Natural killer cell (primary cell): ENCODE results near the gene URI1. TPM values are rescaled to one million over a fixed set of nuclear protein-coding genes. Genes with fewer than 3 reads are reported as not detected.

Source experiments
- ATAC-seq, 3 donors: fragments of 150-1000 bp in 2 of 3; fragments of 200-7000 bp in 1 of 3; cut with Tn5 transposase; 1 replicate in 1 of 3; 2 replicates in 2 of 3; pipeline ENCODE4 v1.10.0; 2021; ENCODE audit warnings: mild to moderate bottlenecking in 2 of 3, moderate library complexity in 2 of 3
- DNase-seq, 2 donors: peaks; one replicate each; pipeline versions ENCODE4 v3.0.0 to v3.0.0-alpha.2; 2013 to 2021; ENCODE audit warnings: mixed read lengths in 1 of 2
- H3K27ac ChIP-seq: one replicate; pipeline ENCODE4 v1.5.1; 2013; ENCODE audit warnings: mild to moderate bottlenecking, low read length
- H3K27me3 ChIP-seq: one replicate; pipeline ENCODE4 v1.6.1; 2013; ENCODE audit warnings: low read length; ENCODE audit not compliant: control insufficient read depth, insufficient read depth
- H3K36me3 ChIP-seq: one replicate; pipeline ENCODE4 v1.6.1; 2013; ENCODE audit warnings: low read length; ENCODE audit not compliant: control insufficient read depth, insufficient read depth
- H3K4me1 ChIP-seq: one replicate; pipeline ENCODE4 v1.6.1; 2013; ENCODE audit warnings: low read length; ENCODE audit not compliant: control insufficient read depth, insufficient read depth
- H3K4me3 ChIP-seq: one replicate; pipeline ENCODE4 v1.5.1; 2013; ENCODE audit warnings: low read length
- H3K9me3 ChIP-seq: one replicate; pipeline ENCODE4 v1.6.1; 2013; ENCODE audit warnings: low read length; ENCODE audit not compliant: control insufficient read depth, insufficient read depth
- H3K27ac Mint-ChIP-seq, 2 donors: one replicate each; pipeline ENCODE4 v1.8.0; 2022; ENCODE audit warnings: mild to moderate bottlenecking in 2 of 2, mixed read lengths in 2 of 2, moderate library complexity in 1 of 2
- H3K27me3 Mint-ChIP-seq, 2 donors: one replicate each; pipeline ENCODE4 v1.8.0; 2022; ENCODE audit warnings: low read depth in 2 of 2, mixed read lengths in 2 of 2
- H3K36me3 Mint-ChIP-seq: one replicate; pipeline ENCODE4 v1.8.0; 2022; ENCODE audit warnings: mixed read lengths
- H3K4me1 Mint-ChIP-seq, 2 donors: one replicate each; pipeline ENCODE4 v1.8.0; 2022; ENCODE audit warnings: mixed read lengths in 2 of 2
- H3K4me3 Mint-ChIP-seq: one replicate; pipeline ENCODE4 v1.8.0; 2022; ENCODE audit warnings: mild to moderate bottlenecking, moderate library complexity, mixed read lengths
- H3K9me3 Mint-ChIP-seq, 2 donors: one replicate each; pipeline ENCODE4 v1.8.0; 2022; ENCODE audit warnings: mixed read lengths in 2 of 2
- CTCF ChIP-seq: fragments of 200-600 bp; IDR thresholded peaks from one replicate; pipeline ENCODE4 v1.8.0; 2022; ENCODE audit warnings: antibody characterized with exemption
- WGBS: methylation state at CpG from one replicate; pipeline ENCODE4 v1.1.7; 2013; ENCODE audit warnings: missing lambda C conversion rate; ENCODE audit not compliant: insufficient coverage; 5-methylcytosine and 5-hydroxymethylcytosine counted together
- intact Hi-C: fragments of 100-400 bp; cut with micrococcal nuclease; formaldehyde crosslinking; loops from one replicate; pipeline ENCODE4 v1.14.2; 2022
- total RNA-seq, 4 donors: library from RNA; stranded (reverse); fragments of 120-200 nt in 1 of 4; gene quantifications; one replicate each; pipeline versions ENCODE4 v1.2.3 to v1.2.4, GENCODE V29; 2013 to 2022

Gene URI1
- total RNA-seq, 3 donors from 2014 or later (not counting 1 experiment from before 2014, with no cell fraction given): 66.8 to 72.8 (median 68.4) TPM

GRCh38 chr19:29936409-29936808 is 5.6 kb upstream of the URI1 start:
- peaks cover 2% of the 10 kb centered on the region for H3K4me1 ChIP-seq
- Mint-ChIP-seq H3K9me3 (peaks cover 2 to 10% of the 10 kb centered on the region in 2 donors), H3K4me1 (peaks cover under 1 to 5% of the 10 kb centered on the region in 2 donors), H3K27ac (no peak overlapping the region), H3K27me3 (peaks cover 14 to 18% of the 10 kb centered on the region in 2 donors), H3K4me3 (no peak overlapping the region), H3K36me3 (peaks cover 11% of the 10 kb centered on the region)
- intact Hi-C loops: no loop called here
- WGBS: 97% methylated on average over 3 of the region's 3 CpGs
- DNase-seq (no peak), ATAC-seq (no peak)
- no peak for TF ChIP-seq CTCF
- no peak overlapping the region for H3K27ac ChIP-seq
- no peaks in the 10 kb centered on the region for H3K9me3 ChIP-seq
- H3K36me3 ChIP-seq: no peaks in the 10 kb centered on the region
- H3K27me3 ChIP-seq: no peaks in the 10 kb centered on the region
- no peak overlapping the region for H3K4me3 ChIP-seq

GRCh38 chr19:29939628-29940027 is 2.4 kb upstream of the URI1 start:
- TF ChIP-seq CTCF: no peak
- peak overlapping the region; percentile 7 for H3K4me3 Mint-ChIP-seq
- Histone ChIP-seq H3K36me3 (no peaks in the 10 kb centered on the region), H3K27me3 (no peaks in the 10 kb centered on the region), H3K9me3 (no peaks in the 10 kb centered on the region), H3K4me1 (peaks cover 17% of the 10 kb centered on the region), H3K4me3 (no peak overlapping the region), H3K27ac (no peak overlapping the region)
- peaks cover 23 to 26% of the 10 kb centered on the region in 2 donors for H3K4me1 Mint-ChIP-seq
- intact Hi-C loops: no loop called here
- DNase-seq (no peak), ATAC-seq (no peak)
- H3K27me3 Mint-ChIP-seq: peaks cover 7 to 11% of the 10 kb centered on the region in 2 donors
- peaks cover 11% of the 10 kb centered on the region for H3K36me3 Mint-ChIP-seq
- H3K27ac Mint-ChIP-seq: no peak overlapping the region
- 96% methylated on average over 1 of the region's 1 CpG for WGBS
- H3K9me3 Mint-ChIP-seq: peaks cover 2 to 10% of the 10 kb centered on the region in 2 donors

GRCh38 chr19:29940971-29941585 is 961 bp upstream of the URI1 start:
- H3K4me3 ChIP-seq: no peak overlapping the region
- no peak overlapping the region for H3K27ac ChIP-seq
- Mint-ChIP-seq H3K36me3 (no peaks in the 10 kb centered on the region), H3K9me3 (peaks cover 0 to 6% of the 10 kb centered on the region in 2 donors), H3K4me1 (peaks cover 33 to 35% of the 10 kb centered on the region in 2 donors), H3K4me3 (peak overlapping the region; percentile 94), H3K27me3 (peaks cover 0 to 7% of the 10 kb centered on the region in 2 donors), H3K27ac (peak overlapping the region; percentile 78 to 86)
- no peaks in the 10 kb centered on the region for H3K27me3 ChIP-seq
- intact Hi-C loops: no loop called here
- no peak for DNase-seq
- no peak for TF ChIP-seq CTCF
- no peaks in the 10 kb centered on the region for H3K9me3 ChIP-seq
- no peak for ATAC-seq
- peaks cover 17% of the 10 kb centered on the region for H3K4me1 ChIP-seq
- WGBS: 89% methylated on average over 9 of the region's 9 CpGs
- H3K36me3 ChIP-seq: no peaks in the 10 kb centered on the region
